Left ventricle myocardium inferior (tissue), 1 donor: ENCODE results near the gene PRKG2. TPM values are rescaled to one million over a fixed set of nuclear protein-coding genes. Genes with fewer than 3 reads are reported as not detected.

Source experiments
- DNase-seq: peaks from one replicate; pipeline ENCODE4 v3.0.0-alpha.2; 2020
- H3K27ac ChIP-seq: fragments of 200-600 bp; replicated peaks from 2 replicates; pipeline ENCODE4 v1.8.0; 2021
- H3K27me3 ChIP-seq: fragments of 200-600 bp; 2 replicates; pipeline ENCODE4 v1.8.0; 2021; ENCODE audit warnings: low read depth
- H3K36me3 ChIP-seq: fragments of 200-600 bp; 2 replicates; pipeline ENCODE4 v1.8.0; 2021
- H3K4me1 ChIP-seq: fragments of 200-600 bp; 2 replicates; pipeline ENCODE4 v1.8.0; 2021
- H3K4me3 ChIP-seq: fragments of 200-600 bp; 2 replicates; pipeline ENCODE4 v1.8.0; 2021; ENCODE audit warnings: mild to moderate bottlenecking, moderate library complexity
- H3K9me3 ChIP-seq: fragments of 200-600 bp; replicated peaks from 2 replicates; pipeline ENCODE4 v1.8.0; 2021
- CTCF ChIP-seq: fragments of 200-600 bp; IDR thresholded peaks from 2 replicates; pipeline ENCODE4 v1.8.0; 2021; ENCODE audit warnings: antibody characterized with exemption, mild to moderate bottlenecking, borderline replicate concordance
- intact Hi-C: fragments of 100-400 bp; cut with micrococcal nuclease; formaldehyde crosslinking; loops from one replicate; pipeline ENCODE4 v1.11.0; 2022
- total RNA-seq: library from RNA; stranded (reverse); fragmentation: NEBNext Ultra II Directional; extraction: Animal tissue kit (Norgen Biotek cat#: 25700); gene quantifications from one replicate; pipeline ENCODE4 v1.2.1, GENCODE V29; 2021
- donor health status: DM: no; HTN: yes; CAD: no; lungs with severe emphysema.

PRKG2 gene
- total RNA-seq, 1 donor from 2014 or later, result 0.74 TPM

- Histone ChIP-seq H3K27me3 (peaks cover 37% of the 10 kb centered on the region), H3K4me3 (no peak overlapping the region), H3K4me1 (no peaks in the 10 kb centered on the region), H3K27ac (no peak overlapping the region), H3K36me3 (no peaks in the 10 kb centered on the region), H3K9me3 (no peaks in the 10 kb centered on the region)
- no peak for TF ChIP-seq CTCF
- DNase-seq, result no peak
- intact Hi-C loops, result no loop called here
Observed at GRCh38 chr4:81038636-81039350, 176.2 kb downstream of the PRKG2 start.

Other genes with a start within 250 kb of the PRKG2 start
- gene BMP3, start 184.5 kb downstream of the PRKG2 start, total RNA-seq, result not detected